Endodermal cell (in vitro differentiated cells): Measurements from ENCODE around the gene LRP2. TPM values are rescaled to one million over a fixed set of nuclear protein-coding genes. Genes with fewer than 3 reads are reported as not detected.

ENCODE experiments used
- DNase-seq: peaks from one replicate; pipeline ENCODE4 v3.0.0-alpha.2; 2017
- H3K27ac ChIP-seq: 2 replicates; pipeline ENCODE4 v1.5.1; 2013; ENCODE audit warnings: mild to moderate bottlenecking, low read depth, low read length, moderate library complexity
- H3K27me3 ChIP-seq: 2 replicates; pipeline ENCODE4 v1.6.1; 2013; ENCODE audit warnings: mild to moderate bottlenecking, low read length, moderate library complexity; ENCODE audit not compliant: insufficient read depth, control insufficient read depth, poor library complexity, severe bottlenecking
- H3K36me3 ChIP-seq: 2 replicates; pipeline ENCODE4 v1.7.0; 2013; ENCODE audit warnings: mild to moderate bottlenecking, low read length, moderate library complexity; ENCODE audit not compliant: control insufficient read depth, insufficient read depth
- H3K4me1 ChIP-seq: one replicate; pipeline ENCODE4 v1.7.0; 2013; ENCODE audit warnings: low read length; ENCODE audit not compliant: control insufficient read depth, insufficient read depth
- H3K4me3 ChIP-seq: 2 replicates; pipeline ENCODE4 v1.5.1; 2013; ENCODE audit warnings: mild to moderate bottlenecking, low read length, moderate library complexity
- H3K9ac ChIP-seq: 2 replicates; pipeline ENCODE4 v1.6.1; 2013; ENCODE audit warnings: mild to moderate bottlenecking, low read length, moderate library complexity; ENCODE audit not compliant: poor library complexity, severe bottlenecking; ENCODE audit errors: extremely low read depth
- H3K9me3 ChIP-seq: 2 replicates; pipeline ENCODE4 v1.6.1; 2013; ENCODE audit warnings: mild to moderate bottlenecking, low read length, moderate library complexity; ENCODE audit not compliant: control insufficient read depth
- H3K27ac Mint-ChIP-seq: 2 replicates; pipeline ENCODE4 v1.8.0; 2020; ENCODE audit warnings: mixed read lengths
- H3K27me3 Mint-ChIP-seq: 2 replicates; pipeline ENCODE4 v1.8.0; 2021; ENCODE audit warnings: mild to moderate bottlenecking, mixed read lengths; ENCODE audit not compliant: insufficient read depth
- H3K36me3 Mint-ChIP-seq: 2 replicates; pipeline ENCODE4 v1.8.0; 2020; ENCODE audit warnings: low read depth, mixed read lengths
- H3K4me1 Mint-ChIP-seq: 2 replicates; pipeline ENCODE4 v1.8.0; 2020; ENCODE audit warnings: mixed read lengths
- H3K4me3 Mint-ChIP-seq: 2 replicates; pipeline ENCODE4 v1.8.0; 2020; ENCODE audit warnings: mild to moderate bottlenecking, moderate library complexity, mixed read lengths
- H3K9me3 Mint-ChIP-seq: 2 replicates; pipeline ENCODE4 v1.8.0; 2020; ENCODE audit warnings: mild to moderate bottlenecking, mixed read lengths
- WGBS, 2 experiments: methylation state at CpG; one replicate each; pipeline versions ENCODE4 v1.1.5 to v1.1.7; 2013; ENCODE audit warnings: missing lambda C conversion rate in 2 of 2, mixed read lengths in 1 of 2; ENCODE audit not compliant: insufficient coverage in 1 of 2, insufficient read length in 1 of 2; 5-methylcytosine and 5-hydroxymethylcytosine counted together
- total RNA-seq, 2 donors: library from RNA; stranded (reverse); fragmentation: NEBNext Ultra II Directional in 1 of 2; extraction: Animal tissue kit (Norgen Biotek cat#: 25700) in 1 of 2; gene quantifications; 2 replicates in 1 of 2; 3 replicates in 1 of 2; pipeline ENCODE4 v1.2.1, GENCODE V29; 2021
- TF ChIP-seq, protein P1 (sequence below): fragments of 200-600 bp; sonication (generic); conservative IDR thresholded peaks from 2 replicates; pipeline ENCODE4 v1.5.0; 2021; ENCODE audit warnings: antibody characterized with exemption, mild to moderate bottlenecking

Gene LRP2
- total RNA-seq, 2 donors from 2014 or later, result 2.2 to 3.5 TPM

GRCh38 chr2:169095621-169096105 lies 266.7 kb downstream of the LRP2 start:
- TF ChIP-seq, protein P1, sequence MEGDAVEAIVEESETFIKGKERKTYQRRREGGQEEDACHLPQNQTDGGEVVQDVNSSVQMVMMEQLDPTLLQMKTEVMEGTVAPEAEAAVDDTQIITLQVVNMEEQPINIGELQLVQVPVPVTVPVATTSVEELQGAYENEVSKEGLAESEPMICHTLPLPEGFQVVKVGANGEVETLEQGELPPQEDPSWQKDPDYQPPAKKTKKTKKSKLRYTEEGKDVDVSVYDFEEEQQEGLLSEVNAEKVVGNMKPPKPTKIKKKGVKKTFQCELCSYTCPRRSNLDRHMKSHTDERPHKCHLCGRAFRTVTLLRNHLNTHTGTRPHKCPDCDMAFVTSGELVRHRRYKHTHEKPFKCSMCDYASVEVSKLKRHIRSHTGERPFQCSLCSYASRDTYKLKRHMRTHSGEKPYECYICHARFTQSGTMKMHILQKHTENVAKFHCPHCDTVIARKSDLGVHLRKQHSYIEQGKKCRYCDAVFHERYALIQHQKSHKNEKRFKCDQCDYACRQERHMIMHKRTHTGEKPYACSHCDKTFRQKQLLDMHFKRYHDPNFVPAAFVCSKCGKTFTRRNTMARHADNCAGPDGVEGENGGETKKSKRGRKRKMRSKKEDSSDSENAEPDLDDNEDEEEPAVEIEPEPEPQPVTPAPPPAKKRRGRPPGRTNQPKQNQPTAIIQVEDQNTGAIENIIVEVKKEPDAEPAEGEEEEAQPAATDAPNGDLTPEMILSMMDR, result no peak
- no peaks in the 10 kb centered on the region for H3K4me1 Mint-ChIP-seq
- Histone ChIP-seq H3K36me3 (no peaks in the 10 kb centered on the region), H3K27ac (no peak overlapping the region), H3K27me3 (no peaks in the 10 kb centered on the region), H3K4me1 (no peaks in the 10 kb centered on the region), H3K9me3 (no peaks in the 10 kb centered on the region), H3K9ac (no peak overlapping the region), H3K4me3 (no peak overlapping the region)
- no peaks in the 10 kb centered on the region for H3K9me3 Mint-ChIP-seq
- H3K27ac Mint-ChIP-seq, result no peak overlapping the region
- 82 to 89% methylated on average over 3 to 5 of the region's 5 CpGs for WGBS, 2 experiments
- H3K36me3 Mint-ChIP-seq, result no peaks in the 10 kb centered on the region
- H3K4me3 Mint-ChIP-seq, result no peak overlapping the region
- no peaks in the 10 kb centered on the region for H3K27me3 Mint-ChIP-seq
- no peak for DNase-seq

- no peak overlapping the region for H3K27ac Mint-ChIP-seq
- H3K27me3 ChIP-seq, result no peaks in the 10 kb centered on the region
- no peaks in the 10 kb centered on the region for H3K36me3 Mint-ChIP-seq
- H3K4me3 ChIP-seq, result no peak overlapping the region
- TF ChIP-seq, protein P1, result no peak
- no peaks in the 10 kb centered on the region for H3K36me3 ChIP-seq
- H3K9me3 ChIP-seq, result no peaks in the 10 kb centered on the region
- no peak overlapping the region for H3K9ac ChIP-seq
- H3K27me3 Mint-ChIP-seq, result no peaks in the 10 kb centered on the region
- 86% methylated on average over 1 of the region's 1 CpG; no CpG with 5 or more reads in 1 of the 2 experiments for WGBS, 2 experiments
- no peaks in the 10 kb centered on the region for H3K4me1 Mint-ChIP-seq
- no peak overlapping the region for H3K27ac ChIP-seq
- no peaks in the 10 kb centered on the region for H3K4me1 ChIP-seq
- no peaks in the 10 kb centered on the region for H3K9me3 Mint-ChIP-seq
- no peak overlapping the region for H3K4me3 Mint-ChIP-seq
- DNase-seq, result no peak
Observed at GRCh38 chr2:169094676-169095075, 267.7 kb downstream of the LRP2 start.

- H3K4me1 Mint-ChIP-seq, result peaks cover 5% of the 10 kb centered on the region
Observed at GRCh38 chr2:169093535-169093934, 268.8 kb downstream of the LRP2 start.

More at GRCh38 chr2:169093535-169093934, 268.8 kb downstream of the LRP2 start:
- Histone ChIP-seq H3K4me1 (peaks cover 3% of the 10 kb centered on the region), H3K27me3 (no peaks in the 10 kb centered on the region), H3K36me3 (no peaks in the 10 kb centered on the region), H3K4me3 (no peak overlapping the region), H3K9ac (no peak overlapping the region), H3K9me3 (no peaks in the 10 kb centered on the region), H3K27ac (no peak overlapping the region)
- TF ChIP-seq, protein P1, result no peak
- no peak for DNase-seq
- 89 to 96% methylated on average over 2 of the region's 2 CpGs for WGBS, 2 experiments
- Mint-ChIP-seq H3K4me3 (no peak overlapping the region), H3K27ac (no peak overlapping the region), H3K27me3 (no peaks in the 10 kb centered on the region), H3K9me3 (no peaks in the 10 kb centered on the region), H3K36me3 (no peaks in the 10 kb centered on the region)
